Naive thymus-derived CD4-positive, alpha-beta T cell (primary cell): ENCODE data around the gene SCN9A. TPM values are rescaled to one million over a fixed set of nuclear protein-coding genes. Genes with fewer than 3 reads are reported as not detected.
"Not testable (repeated sequence)": the region's sequence is repeated elsewhere in the genome, so short reads cannot be mapped to it uniquely, and the experiment has no call there.

Experiments
- ATAC-seq: fragments of 150-1000 bp; cut with Tn5 transposase; 2 replicates; pipeline ENCODE4 v1.10.0; 2021; ENCODE audit warnings: mild to moderate bottlenecking, moderate library complexity
- CTCF ChIA-PET: fragments of 350-600 bp; sonication (Branson Sonifier 250); formaldehyde crosslinking; loops from one replicate; lab custom pipeline; 2021; ENCODE audit warnings: antibody characterized with exemption; lab: Charles Lee
- POLR2A ChIA-PET: fragments of 350-600 bp; sonication (Branson Sonifier 250); formaldehyde crosslinking; loops from one replicate; lab custom pipeline; 2021; ENCODE audit warnings: antibody characterized with exemption, inconsistent platforms; lab: Charles Lee
- DNase-seq, 9 donors: peaks; one replicate each; pipeline versions ENCODE4 v3.0.0 to v3.0.0-alpha.2; 2020 to 2022; ENCODE audit warnings: mixed read lengths in 1 of 9
- H3K27ac ChIP-seq: one replicate; pipeline ENCODE4 v1.7.0; 2013; ENCODE audit warnings: mild to moderate bottlenecking, low read depth, low read length, moderate library complexity
- H3K27me3 ChIP-seq, 2 donors: one replicate each; pipeline ENCODE4 v1.7.0; 2013; ENCODE audit warnings: low read length in 2 of 2, mild to moderate bottlenecking in 2 of 2, moderate library complexity in 2 of 2; ENCODE audit not compliant: control insufficient read depth in 2 of 2, insufficient read depth in 2 of 2
- H3K36me3 ChIP-seq, 3 experiments: 1 replicate in 2 of 3; 2 replicates in 1 of 3; pipeline ENCODE4 v1.7.0; 2013; ENCODE audit warnings: low read length in 3 of 3, mild to moderate bottlenecking in 3 of 3, moderate library complexity in 1 of 3; ENCODE audit not compliant: insufficient read depth in 3 of 3, control insufficient read depth in 2 of 3
- H3K4me1 ChIP-seq, 2 donors: one replicate each; pipeline ENCODE4 v1.7.0; 2013; ENCODE audit warnings: low read length in 2 of 2, mild to moderate bottlenecking in 2 of 2, moderate library complexity in 1 of 2; ENCODE audit not compliant: control insufficient read depth in 2 of 2, insufficient read depth in 2 of 2
- H3K4me3 ChIP-seq: 2 replicates; pipeline ENCODE4 v1.7.0; 2013; ENCODE audit warnings: mild to moderate bottlenecking, low read length
- H3K9me3 ChIP-seq, 3 experiments: 1 replicate in 2 of 3; 2 replicates in 1 of 3; pipeline ENCODE4 v1.7.0; 2013; ENCODE audit warnings: low read length in 3 of 3; ENCODE audit not compliant: control insufficient read depth in 2 of 3
- H3K27ac Mint-ChIP-seq, 9 donors: one replicate each; pipeline ENCODE4 v1.8.0; 2020 to 2022; ENCODE audit warnings: mixed read lengths in 9 of 9, mild to moderate bottlenecking in 8 of 9, moderate library complexity in 5 of 9, inconsistent platforms in 2 of 9
- H3K27me3 Mint-ChIP-seq, 5 donors: one replicate each; pipeline ENCODE4 v1.8.0; 2021 to 2022; ENCODE audit warnings: mixed read lengths in 5 of 5, mild to moderate bottlenecking in 1 of 5
- H3K36me3 Mint-ChIP-seq, 5 donors: one replicate each; pipeline ENCODE4 v1.8.0; 2020 to 2022; ENCODE audit warnings: mixed read lengths in 5 of 5, mild to moderate bottlenecking in 3 of 5, inconsistent platforms in 1 of 5
- H3K4me1 Mint-ChIP-seq, 7 donors: one replicate each; pipeline ENCODE4 v1.8.0; 2020 to 2022; ENCODE audit warnings: mixed read lengths in 7 of 7, mild to moderate bottlenecking in 3 of 7, inconsistent platforms in 1 of 7
- H3K4me3 Mint-ChIP-seq, 10 donors: one replicate each; pipeline ENCODE4 v1.8.0; 2020 to 2022; ENCODE audit warnings: mild to moderate bottlenecking in 10 of 10, mixed read lengths in 10 of 10, moderate library complexity in 6 of 10, inconsistent platforms in 2 of 10
- H3K9me3 Mint-ChIP-seq, 11 donors: one replicate each; pipeline ENCODE4 v1.8.0; 2020 to 2022; ENCODE audit warnings: mixed read lengths in 11 of 11, mild to moderate bottlenecking in 4 of 11, inconsistent platforms in 1 of 11, moderate library complexity in 1 of 11
- intact Hi-C, 2 donors: fragments of 100-400 bp; cut with micrococcal nuclease; formaldehyde crosslinking; loops; one replicate each; pipeline ENCODE4 v1.15.1; 2023
- polyA plus RNA-seq, 2 donors: library from polyadenylated mRNA; unstranded; fragments of 300-500 nt; fragmentation: Illumina TruSeq; gene quantifications; one replicate each; pipeline ENCODE4 v1.2.3, GENCODE V29; 2021
- total RNA-seq, 6 experiments: library from RNA in 5 of 6; stranded (reverse) in 5 of 6; gene quantifications; 1 replicate in 5 of 6; 2 replicates in 1 of 6; pipeline ENCODE4 v1.2.3 and lab custom pipeline; 2021 to 2026

Gene SCN9A
- total and polyA plus RNA-seq, 7 experiments from 2014 or later = 0.12 to 1.8 (median 0.40) TPM; not detected in 1

DNA sequence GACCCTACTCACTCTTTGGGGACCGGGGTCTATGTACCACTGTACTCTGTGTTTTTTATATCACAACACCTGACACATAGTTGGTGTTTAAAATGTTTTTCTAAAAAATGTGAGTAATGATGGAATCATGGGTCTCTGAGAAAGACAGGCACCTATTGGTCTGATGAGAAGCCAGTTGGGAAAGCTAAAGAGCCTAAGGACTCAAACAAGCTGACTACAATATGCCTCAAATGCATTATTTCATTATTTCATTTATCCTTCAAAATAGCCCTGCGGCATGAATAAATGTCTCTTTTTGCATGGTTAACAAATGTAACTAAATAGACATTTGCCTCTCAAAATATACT, 145.0 kb downstream of the SCN9A start:
- no peaks in the 10 kb centered on the region for H3K4me1 Mint-ChIP-seq
- CTCF ChIA-PET = no interaction called here
- no peaks in the 10 kb centered on the region for H3K27me3 Mint-ChIP-seq
- Histone ChIP-seq H3K9me3 (no peaks in the 10 kb centered on the region), H3K4me1 (no peaks in the 10 kb centered on the region), H3K27me3 (no peaks in the 10 kb centered on the region), H3K36me3 (no peaks in the 10 kb centered on the region), H3K4me3 (no peak overlapping the region), H3K27ac (no peak overlapping the region)
- no peak for ATAC-seq
- intact Hi-C loops = no loop called here
- H3K4me3 Mint-ChIP-seq = no peak overlapping the region
- no peak overlapping the region for H3K27ac Mint-ChIP-seq
- H3K36me3 Mint-ChIP-seq = no peaks in the 10 kb centered on the region
- no peak for DNase-seq
- H3K9me3 Mint-ChIP-seq = peaks cover 0 to 3% (median 0%) of the 10 kb centered on the region in 11 donors
- POLR2A ChIA-PET = no interaction called here

DNA sequence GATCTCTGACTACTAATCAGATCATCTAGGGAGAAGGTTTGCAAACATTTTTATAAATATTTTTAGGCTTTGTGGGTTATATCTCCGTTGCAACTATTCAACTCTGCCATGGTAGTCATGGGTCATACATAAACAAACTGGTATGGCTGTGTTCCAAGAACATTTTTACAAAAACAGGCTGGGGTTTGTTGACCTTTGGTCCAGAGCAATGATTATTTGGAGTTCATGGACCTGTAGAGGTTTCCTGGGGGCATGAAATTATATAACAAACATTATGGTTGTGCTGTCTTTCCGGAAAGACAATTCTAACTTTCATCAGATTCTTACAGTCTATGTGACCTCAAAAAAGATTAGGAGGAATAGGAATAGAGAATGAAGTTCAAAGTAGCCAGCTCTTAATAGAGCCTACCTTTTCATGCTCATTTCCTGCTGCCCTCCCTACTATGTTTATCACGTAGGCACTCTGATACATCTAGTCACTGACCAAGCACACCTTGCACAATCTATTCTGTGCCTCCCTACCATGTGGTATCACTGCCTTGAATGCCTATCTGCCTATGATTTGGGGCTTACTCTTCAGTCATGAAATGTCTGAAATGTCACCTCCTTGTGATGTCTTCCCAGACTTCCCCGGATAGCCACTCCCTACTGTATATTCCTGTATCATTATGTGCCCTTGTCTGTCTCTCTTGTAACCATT, 145.6 kb downstream of the SCN9A start:
- ATAC-seq = no peak

DNA sequence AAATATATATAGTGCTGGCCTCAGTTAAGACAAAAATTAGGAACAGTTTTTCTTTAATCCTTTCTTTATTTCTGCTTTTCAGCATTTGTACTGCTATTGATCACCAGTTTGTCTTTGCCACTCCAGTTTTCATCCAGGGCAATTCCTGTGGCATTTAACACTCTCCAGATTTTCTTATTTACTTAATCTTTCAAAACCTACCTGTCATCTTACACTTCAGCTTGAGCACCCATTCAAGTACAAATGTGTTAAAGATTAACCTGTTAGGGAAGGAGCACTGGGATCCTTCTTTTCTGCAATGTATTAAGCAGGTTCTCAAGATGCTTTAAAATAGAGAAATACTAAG, 146.1 kb downstream of the SCN9A start:
- POLR2A ChIA-PET = no interaction called here
- no peaks in the 10 kb centered on the region for H3K9me3 ChIP-seq
- no peaks in the 10 kb centered on the region for H3K36me3 ChIP-seq
- ATAC-seq (no peak), DNase-seq (no peak)
- Mint-ChIP-seq H3K27ac (no peak overlapping the region), H3K4me1 (no peaks in the 10 kb centered on the region), H3K4me3 (no peak overlapping the region), H3K9me3 (peaks cover 0 to 3% (median 0%) of the 10 kb centered on the region in 11 donors), H3K36me3 (no peaks in the 10 kb centered on the region), H3K27me3 (no peaks in the 10 kb centered on the region)
- no peak overlapping the region for H3K4me3 ChIP-seq
- intact Hi-C loops = no loop called here
- CTCF ChIA-PET = no interaction called here
- no peaks in the 10 kb centered on the region for H3K27me3 ChIP-seq
- H3K27ac ChIP-seq = no peak overlapping the region
- H3K4me1 ChIP-seq = no peaks in the 10 kb centered on the region

More for the DNA sequence above, 145.6 kb downstream of the SCN9A start:
- H3K27me3 ChIP-seq = no peaks in the 10 kb centered on the region
- Mint-ChIP-seq H3K4me3 (no peak overlapping the region), H3K4me1 (no peaks in the 10 kb centered on the region), H3K27me3 (no peaks in the 10 kb centered on the region), H3K9me3 (peaks cover 0 to 3% (median 0%) of the 10 kb centered on the region in 11 donors), H3K27ac (no peak overlapping the region), H3K36me3 (no peaks in the 10 kb centered on the region)
- ChIA-PET POLR2A (no interaction called here), CTCF (no interaction called here)
- DNase-seq = no peak
- no peaks in the 10 kb centered on the region for H3K9me3 ChIP-seq
- no peak overlapping the region for H3K27ac ChIP-seq
- no peaks in the 10 kb centered on the region for H3K4me1 ChIP-seq
- no peak overlapping the region for H3K4me3 ChIP-seq
- intact Hi-C loops = no loop called here
- no peaks in the 10 kb centered on the region for H3K36me3 ChIP-seq

DNA sequence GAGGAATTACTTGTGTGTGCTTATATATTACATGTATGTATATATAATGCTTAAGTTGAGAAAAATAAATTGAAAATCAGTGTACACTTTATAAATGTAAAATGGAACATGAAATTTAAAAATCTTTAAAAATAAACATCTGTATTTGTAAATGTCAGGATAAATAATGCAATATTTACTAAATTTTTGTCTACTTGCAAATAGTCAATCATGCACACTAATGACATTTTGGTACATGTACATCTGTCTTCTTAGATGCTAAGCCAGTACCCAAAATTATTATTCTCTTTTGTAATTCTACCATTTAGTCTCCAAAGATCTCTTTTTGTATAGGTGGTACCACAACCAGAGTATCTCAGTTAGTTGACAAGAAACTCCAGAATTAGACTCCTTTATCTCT, 151.5 kb downstream of the SCN9A start:
- Mint-ChIP-seq H3K9me3 (peaks cover 0 to 11% (median 0%) of the 10 kb centered on the region in 11 donors), H3K27me3 (no peaks in the 10 kb centered on the region), H3K36me3 (no peaks in the 10 kb centered on the region), H3K4me1 (no peaks in the 10 kb centered on the region), H3K27ac (no peak overlapping the region), H3K4me3 (no peak overlapping the region)
- Histone ChIP-seq H3K4me1 (no peaks in the 10 kb centered on the region), H3K36me3 (no peaks in the 10 kb centered on the region), H3K27me3 (no peaks in the 10 kb centered on the region), H3K9me3 (no peaks in the 10 kb centered on the region), H3K4me3 (no peak overlapping the region), H3K27ac (no peak overlapping the region)
- DNase-seq (no peak), ATAC-seq (no peak)
- intact Hi-C loops = no loop called here
- ChIA-PET POLR2A (no interaction called here), CTCF (no interaction called here)

DNA sequence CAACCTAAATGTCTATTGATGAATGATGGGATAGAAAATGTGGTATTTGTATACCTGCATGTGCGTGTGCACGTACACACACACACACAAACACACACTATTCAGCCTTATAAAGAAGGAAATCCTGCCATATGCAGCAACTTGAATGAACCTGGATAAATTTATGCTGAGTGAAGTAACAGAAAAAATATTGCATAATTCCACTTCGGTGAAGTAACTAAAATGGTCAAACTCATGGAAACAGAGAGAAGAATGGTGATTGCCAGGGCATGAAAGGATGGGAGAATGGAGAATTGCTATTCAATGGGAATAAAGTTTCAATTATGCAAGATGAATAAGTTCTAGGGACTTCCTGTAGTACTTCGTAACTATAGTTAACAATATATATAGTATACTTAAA, 152.4 kb downstream of the SCN9A start:
- CTCF ChIA-PET = no interaction called here
- Histone ChIP-seq H3K9me3 (no peaks in the 10 kb centered on the region), H3K4me1 (no peaks in the 10 kb centered on the region), H3K4me3 (no peak overlapping the region), H3K27me3 (no peaks in the 10 kb centered on the region), H3K36me3 (no peaks in the 10 kb centered on the region), H3K27ac (no peak overlapping the region)
- Mint-ChIP-seq H3K4me1 (no peaks in the 10 kb centered on the region), H3K9me3 (peaks cover 0 to 14% (median 0%) of the 10 kb centered on the region in 11 donors), H3K27ac (no peak overlapping the region), H3K36me3 (no peaks in the 10 kb centered on the region), H3K27me3 (no peaks in the 10 kb centered on the region), H3K4me3 (no peak overlapping the region)
- ATAC-seq = no peak
- intact Hi-C loops = no loop called here
- POLR2A ChIA-PET = no interaction called here
- DNase-seq = no peak

DNA sequence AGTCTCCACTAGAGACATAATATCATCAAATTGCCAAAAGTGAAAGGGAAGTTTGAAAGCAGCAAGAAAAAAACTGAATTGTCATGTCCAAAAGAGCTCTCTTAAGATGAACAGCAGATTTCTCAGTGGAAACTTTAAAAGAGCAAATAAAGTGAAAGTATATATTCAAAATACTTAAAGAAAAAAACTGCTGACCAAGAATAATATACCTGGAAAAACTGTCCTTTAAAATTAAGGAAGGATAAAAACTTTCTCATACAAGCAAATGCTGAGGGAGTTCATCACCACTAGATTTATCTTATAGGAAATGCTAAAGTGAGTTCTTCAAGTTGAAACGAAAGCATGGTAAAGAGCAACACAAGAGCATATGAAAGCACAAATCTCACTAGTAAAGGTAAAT, 164.7 kb downstream of the SCN9A start:
- Mint-ChIP-seq H3K4me3 (no peak overlapping the region), H3K4me1 (no peaks in the 10 kb centered on the region), H3K36me3 (peaks cover 0 to 4% (median 0%) of the 10 kb centered on the region in 5 donors), H3K27ac (no peak overlapping the region), H3K27me3 (no peaks in the 10 kb centered on the region), H3K9me3 (peaks cover 0 to 42% (median 17%) of the 10 kb centered on the region in 11 donors)
- intact Hi-C loops = no loop called here
- no peak for DNase-seq
- no peak for ATAC-seq
- no peak overlapping the region for H3K27ac ChIP-seq
- H3K9me3 ChIP-seq = peaks cover 0 to 7% (median 0%) of the 10 kb centered on the region in 3 experiments
- ChIA-PET POLR2A (no interaction called here), CTCF (no interaction called here)
- H3K27me3 ChIP-seq = no peaks in the 10 kb centered on the region
- H3K36me3 ChIP-seq = no peaks in the 10 kb centered on the region
- H3K4me3 ChIP-seq = no peak overlapping the region
- H3K4me1 ChIP-seq = no peaks in the 10 kb centered on the region

DNA sequence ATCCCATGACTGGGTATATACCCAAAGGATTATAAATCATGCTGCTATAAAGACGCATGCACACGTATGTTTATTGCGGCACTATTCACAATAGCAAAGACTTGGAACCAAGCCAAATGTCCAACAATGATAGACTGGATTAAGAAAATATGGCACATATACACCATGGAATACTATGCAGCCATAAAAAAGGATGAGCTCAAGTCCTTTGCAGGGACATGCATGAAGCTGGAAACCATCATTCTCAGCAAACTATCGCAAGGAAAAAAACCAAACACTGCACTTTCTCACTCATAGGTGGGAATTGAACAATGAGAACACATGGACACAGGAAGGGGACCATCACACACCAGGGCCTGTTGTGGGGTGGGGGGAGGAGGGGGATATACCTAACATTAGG, 165.8 kb downstream of the SCN9A start:
- POLR2A ChIA-PET, H3K4me3 ChIP-seq, intact Hi-C loops: not testable (repeated sequence)

More for the DNA sequence above, 165.8 kb downstream of the SCN9A start:
- H3K36me3 Mint-ChIP-seq, ATAC-seq, CTCF ChIA-PET, H3K4me1 ChIP-seq, DNase-seq, H3K36me3 ChIP-seq, H3K4me3 Mint-ChIP-seq, H3K9me3 ChIP-seq, H3K27me3 Mint-ChIP-seq, H3K27ac Mint-ChIP-seq, H3K4me1 Mint-ChIP-seq, H3K27ac ChIP-seq, H3K27me3 ChIP-seq: not testable (repeated sequence)
- peaks cover 0 to 35% (median 19%) of the 10 kb centered on the region in 11 donors for H3K9me3 Mint-ChIP-seq
